ENCODE results near the gene SLC5A5.

Gene SLC5A5

DNA sequence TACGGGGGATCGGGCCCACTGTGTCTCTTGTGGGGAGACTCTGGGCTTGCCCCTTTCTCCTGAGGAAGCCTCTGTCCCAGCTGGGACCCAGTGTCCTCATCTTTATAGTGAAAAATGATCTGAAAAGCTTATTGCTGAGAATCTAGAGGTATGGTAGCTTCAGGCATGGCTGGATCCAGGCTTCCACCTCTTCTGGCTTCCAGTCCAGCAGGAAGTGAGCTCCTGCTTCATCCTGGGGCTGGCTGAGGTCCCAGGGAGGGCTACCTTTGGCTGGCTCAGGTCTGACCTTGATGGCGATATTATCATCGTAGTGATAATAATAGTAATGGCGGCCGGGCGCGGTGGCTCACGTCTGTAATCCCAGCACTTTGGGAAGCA lies 3.0 kb downstream of the SLC5A5 start:
- TF ChIP-seq, protein P1, sequence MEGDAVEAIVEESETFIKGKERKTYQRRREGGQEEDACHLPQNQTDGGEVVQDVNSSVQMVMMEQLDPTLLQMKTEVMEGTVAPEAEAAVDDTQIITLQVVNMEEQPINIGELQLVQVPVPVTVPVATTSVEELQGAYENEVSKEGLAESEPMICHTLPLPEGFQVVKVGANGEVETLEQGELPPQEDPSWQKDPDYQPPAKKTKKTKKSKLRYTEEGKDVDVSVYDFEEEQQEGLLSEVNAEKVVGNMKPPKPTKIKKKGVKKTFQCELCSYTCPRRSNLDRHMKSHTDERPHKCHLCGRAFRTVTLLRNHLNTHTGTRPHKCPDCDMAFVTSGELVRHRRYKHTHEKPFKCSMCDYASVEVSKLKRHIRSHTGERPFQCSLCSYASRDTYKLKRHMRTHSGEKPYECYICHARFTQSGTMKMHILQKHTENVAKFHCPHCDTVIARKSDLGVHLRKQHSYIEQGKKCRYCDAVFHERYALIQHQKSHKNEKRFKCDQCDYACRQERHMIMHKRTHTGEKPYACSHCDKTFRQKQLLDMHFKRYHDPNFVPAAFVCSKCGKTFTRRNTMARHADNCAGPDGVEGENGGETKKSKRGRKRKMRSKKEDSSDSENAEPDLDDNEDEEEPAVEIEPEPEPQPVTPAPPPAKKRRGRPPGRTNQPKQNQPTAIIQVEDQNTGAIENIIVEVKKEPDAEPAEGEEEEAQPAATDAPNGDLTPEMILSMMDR (conservative IDR thresholded peaks at IDR 0.05; ENCODE audit: low read length), result no peak
- TF ChIP-seq EZH2phosphoT487 (IDR thresholded peaks at IDR 0.05; ENCODE audit: borderline replicate concordance), result no peak
- no peaks in the 10 kb centered on the region for H3K4me1 ChIP-seq (ENCODE audit: insufficient read depth, low read length, poor library complexity, severe bottlenecking)
- no peaks in the 10 kb centered on the region for H3K9me3 ChIP-seq (ENCODE audit: insufficient read depth, low read depth, low read length)
- no peaks in the 10 kb centered on the region for H3K27me3 ChIP-seq (ENCODE audit: insufficient read depth, low read length, poor library complexity, severe bottlenecking)
- H3K36me3 ChIP-seq (ENCODE audit: insufficient read depth, low read length), result no peaks in the 10 kb centered on the region
- H3K4me3 ChIP-seq (ENCODE audit: low read length, poor library complexity, severe bottlenecking), result no peak overlapping the region
- no peaks in the 10 kb centered on the region for H4K20me1 ChIP-seq (ENCODE audit: insufficient read depth, low read length, poor library complexity, severe bottlenecking)
- no peaks in the 10 kb centered on the region for H3K9me2 ChIP-seq (replicated peaks; ENCODE audit: low read depth, low read length)
- no peak overlapping the region for H3K4me2 ChIP-seq (ENCODE audit: low read depth, low read length, poor library complexity, severe bottlenecking)
- H3K79me2 ChIP-seq (ENCODE audit: insufficient read depth, low read length), result no peaks in the 10 kb centered on the region
- no peak overlapping the region for H2AFZ ChIP-seq (ENCODE audit: low read length)
- no peaks in the 10 kb centered on the region for H3F3A ChIP-seq (ENCODE audit: low read depth)
- no peak overlapping the region for H3K9ac ChIP-seq (ENCODE audit: low read depth, low read length, poor library complexity, severe bottlenecking)

DNA sequence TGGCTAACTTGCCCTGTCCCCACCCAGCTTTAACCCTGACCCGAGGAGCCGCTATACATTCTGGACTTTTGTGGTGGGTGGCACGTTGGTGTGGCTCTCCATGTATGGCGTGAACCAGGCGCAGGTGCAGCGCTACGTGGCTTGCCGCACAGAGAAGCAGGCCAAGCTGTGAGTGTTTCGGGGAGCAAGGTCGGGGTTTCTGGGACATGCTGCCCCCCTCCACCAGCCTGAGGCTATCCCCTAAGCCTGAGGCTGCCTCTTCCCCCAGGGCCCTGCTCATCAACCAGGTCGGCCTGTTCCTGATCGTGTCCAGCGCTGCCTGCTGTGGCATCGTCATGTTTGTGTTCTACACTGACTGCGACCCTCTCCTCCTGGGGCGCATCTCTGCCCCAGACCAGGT lies 6.0 kb downstream of the SLC5A5 start:
- H4K20me1 ChIP-seq (ENCODE audit: insufficient read depth, low read length, poor library complexity, severe bottlenecking), result no peaks in the 10 kb centered on the region
- H3K36me3 ChIP-seq (ENCODE audit: insufficient read depth, low read length), result no peaks in the 10 kb centered on the region
- H3K4me3 ChIP-seq (ENCODE audit: low read length, poor library complexity, severe bottlenecking), result no peak overlapping the region
- TF ChIP-seq, protein P1 (conservative IDR thresholded peaks at IDR 0.05; ENCODE audit: low read length), result no peak
- no peak for TF ChIP-seq EZH2phosphoT487 (IDR thresholded peaks at IDR 0.05; ENCODE audit: borderline replicate concordance)
- H3K27me3 ChIP-seq (ENCODE audit: insufficient read depth, low read length, poor library complexity, severe bottlenecking), result no peaks in the 10 kb centered on the region
- H3K9ac ChIP-seq (ENCODE audit: low read depth, low read length, poor library complexity, severe bottlenecking), result no peak overlapping the region
- no peak overlapping the region for H2AFZ ChIP-seq (ENCODE audit: low read length)
- no peak overlapping the region for H3K4me2 ChIP-seq (ENCODE audit: low read depth, low read length, poor library complexity, severe bottlenecking)
- H3K9me2 ChIP-seq (replicated peaks; ENCODE audit: low read depth, low read length), result no peaks in the 10 kb centered on the region
- H3K9me3 ChIP-seq (ENCODE audit: insufficient read depth, low read depth, low read length), result no peaks in the 10 kb centered on the region
- H3F3A ChIP-seq (ENCODE audit: low read depth), result no peaks in the 10 kb centered on the region
- no peaks in the 10 kb centered on the region for H3K79me2 ChIP-seq (ENCODE audit: insufficient read depth, low read length)
- H3K4me1 ChIP-seq (ENCODE audit: insufficient read depth, low read length, poor library complexity, severe bottlenecking), result no peaks in the 10 kb centered on the region

- Histone ChIP-seq H3K9me3 (ENCODE audit: insufficient read depth, low read depth, low read length) (no peaks in the 10 kb centered on the region), H3K9me2 (replicated peaks; ENCODE audit: low read depth, low read length) (no peaks in the 10 kb centered on the region), H3F3A (ENCODE audit: low read depth) (no peaks in the 10 kb centered on the region), H3K4me3 (ENCODE audit: low read length, poor library complexity, severe bottlenecking) (no peak overlapping the region), H3K4me1 (ENCODE audit: insufficient read depth, low read length, poor library complexity, severe bottlenecking) (no peaks in the 10 kb centered on the region), H4K20me1 (ENCODE audit: insufficient read depth, low read length, poor library complexity, severe bottlenecking) (no peaks in the 10 kb centered on the region), H3K9ac (ENCODE audit: low read depth, low read length, poor library complexity, severe bottlenecking) (no peak overlapping the region), H3K4me2 (ENCODE audit: low read depth, low read length, poor library complexity, severe bottlenecking) (no peak overlapping the region), H3K27me3 (ENCODE audit: insufficient read depth, low read length, poor library complexity, severe bottlenecking) (no peaks in the 10 kb centered on the region), H3K79me2 (ENCODE audit: insufficient read depth, low read length) (no peaks in the 10 kb centered on the region), H2AFZ (ENCODE audit: low read length) (no peak overlapping the region), H3K36me3 (ENCODE audit: insufficient read depth, low read length) (no peaks in the 10 kb centered on the region)
- TF ChIP-seq, protein P1 (conservative IDR thresholded peaks at IDR 0.05; ENCODE audit: low read length), result no peak
- no peak for TF ChIP-seq EZH2phosphoT487 (IDR thresholded peaks at IDR 0.05; ENCODE audit: borderline replicate concordance)
These were observed 7.7 kb downstream of the SLC5A5 start for GRCh38 chr19:17879466-17879865.
